ENCODE data around the gene RAET1E.

The RAET1E gene

GRCh38 chr6:149890629-149891045 lies 7.3 kb downstream of the RAET1E start:
- DNase-seq (ENCODE audit: low read depth): no peak
- no peak overlapping the region for H3K4me3 ChIP-seq (ENCODE audit: low read length)
- TF ChIP-seq CTCF (conservative IDR thresholded peaks at IDR 0.05; ENCODE audit: low read depth, low read length): no peak

DNA sequence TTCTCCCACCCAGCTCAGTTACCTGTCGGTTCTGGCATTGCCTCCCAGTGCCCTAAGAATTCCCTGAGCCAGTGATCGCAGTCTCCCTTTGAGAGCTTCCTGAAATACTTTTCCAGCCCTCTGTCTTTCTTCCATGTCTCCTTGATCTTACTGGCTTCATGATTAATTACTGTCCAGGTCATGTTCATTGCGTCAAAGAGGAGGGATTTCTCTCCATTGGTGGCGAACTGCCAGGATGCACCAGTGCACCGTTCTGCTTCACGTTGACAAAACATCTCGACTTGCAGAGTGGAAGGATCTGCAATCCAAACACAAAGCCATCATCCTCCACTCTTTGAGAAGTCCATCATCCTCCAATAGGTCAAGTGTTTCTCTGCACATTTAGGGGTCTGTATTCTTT lies 8.6 kb downstream of the RAET1E start:
- no peak for TF ChIP-seq CTCF (conservative IDR thresholded peaks at IDR 0.05; ENCODE audit: low read depth, low read length)
- DNase-seq (ENCODE audit: low read depth): no peak
- H3K4me3 ChIP-seq (ENCODE audit: low read length): no peak overlapping the region

- no peak for TF ChIP-seq CTCF (conservative IDR thresholded peaks at IDR 0.05; ENCODE audit: low read depth, low read length)
- no peak for DNase-seq (ENCODE audit: low read depth)
- H3K4me3 ChIP-seq (ENCODE audit: low read length): no peak overlapping the region
These were observed 9.3 kb downstream of the RAET1E start for GRCh38 chr6:149888659-149889058.

DNA sequence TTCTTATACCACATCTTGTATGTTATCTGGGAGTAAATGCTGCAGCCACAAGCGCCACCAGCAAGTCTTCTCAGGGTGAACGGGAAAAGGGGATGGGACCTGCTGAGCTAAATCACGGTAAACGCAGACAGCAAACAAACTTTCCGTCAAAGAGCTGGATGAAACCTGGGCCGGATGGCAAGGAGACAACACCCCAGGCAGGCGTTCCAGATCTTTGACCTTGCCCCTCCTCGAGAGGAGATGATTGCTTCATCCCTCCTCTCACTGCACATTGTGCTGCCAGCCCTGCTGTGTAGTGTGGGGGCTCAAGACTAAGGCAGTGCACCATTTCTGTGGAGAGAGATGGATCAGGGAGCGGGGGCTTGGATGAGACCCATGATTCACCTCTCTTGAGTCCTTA lies 9.8 kb downstream of the RAET1E start:
- no peak for TF ChIP-seq CTCF (conservative IDR thresholded peaks at IDR 0.05; ENCODE audit: low read depth, low read length)
- H3K4me3 ChIP-seq (ENCODE audit: low read length): no peak overlapping the region
- no peak for DNase-seq (ENCODE audit: low read depth)

- no peak for TF ChIP-seq CTCF (conservative IDR thresholded peaks at IDR 0.05; ENCODE audit: low read depth, low read length)
- DNase-seq (ENCODE audit: low read depth): no peak
- no peak overlapping the region for H3K4me3 ChIP-seq (ENCODE audit: low read length)
These were observed 10.6 kb downstream of the RAET1E start for GRCh38 chr6:149887343-149887742.

- TF ChIP-seq CTCF (conservative IDR thresholded peaks at IDR 0.05; ENCODE audit: low read depth, low read length): no peak
- no peak for DNase-seq (ENCODE audit: low read depth)
- H3K4me3 ChIP-seq (ENCODE audit: low read length): no peak overlapping the region
These were observed 12.0 kb downstream of the RAET1E start for GRCh38 chr6:149885888-149886287.

DNA sequence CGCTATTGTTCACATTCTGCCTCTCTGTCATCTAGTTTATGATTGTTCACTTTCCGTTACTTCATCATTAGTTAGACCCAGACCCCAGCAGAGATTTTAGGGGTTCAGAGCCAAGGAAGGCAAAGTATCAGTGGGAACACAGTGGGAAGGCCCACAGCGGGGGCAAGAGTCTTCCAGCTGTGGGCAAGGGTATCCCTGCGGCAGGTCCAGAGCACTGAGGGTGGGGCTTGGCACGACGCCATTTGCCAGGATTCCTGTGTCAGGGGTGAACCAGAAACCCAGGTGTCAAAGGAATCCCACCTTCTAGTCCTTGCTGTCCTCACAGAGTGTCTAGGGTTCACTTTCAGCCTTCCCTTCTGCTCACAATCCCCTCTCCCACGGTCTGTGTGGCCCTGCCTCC lies 13.3 kb downstream of the RAET1E start:
- no peak for TF ChIP-seq CTCF (conservative IDR thresholded peaks at IDR 0.05; ENCODE audit: low read depth, low read length)
- no peak for DNase-seq (ENCODE audit: low read depth)
- H3K4me3 ChIP-seq (ENCODE audit: low read length): no peak overlapping the region

All from retinal pigment epithelial cell (primary cell).